Trophoblast cell (in vitro differentiated cells and primary cell): ENCODE measurements around the gene COIL.

Experiments
- DNase-seq, 2 donors: peaks; one replicate each; pipeline ENCODE4 v3.0.0-alpha.2; 2016
- H2AFZ ChIP-seq: 2 replicates; pipeline ENCODE4 v1.6.1; 2013; ENCODE audit warnings: low read length, moderate library complexity, mild to moderate bottlenecking; ENCODE audit not compliant: insufficient read depth, poor library complexity
- H2AK5ac ChIP-seq: 2 replicates; pipeline ENCODE4 v1.6.1; 2013; ENCODE audit warnings: mild to moderate bottlenecking, low read length
- H2BK120ac ChIP-seq: 2 replicates; pipeline ENCODE4 v1.6.1; 2013; ENCODE audit warnings: low read length, mild to moderate bottlenecking, moderate library complexity; ENCODE audit not compliant: insufficient read depth, poor library complexity
- H2BK12ac ChIP-seq: 2 replicates; pipeline ENCODE4 v1.6.1; 2013; ENCODE audit warnings: mild to moderate bottlenecking, low read length, moderate library complexity
- H2BK5ac ChIP-seq: 2 replicates; pipeline ENCODE4 v1.6.1; 2013; ENCODE audit warnings: low read length, low read depth, moderate library complexity, mild to moderate bottlenecking; ENCODE audit not compliant: poor library complexity
- H3K14ac ChIP-seq: 2 replicates; pipeline ENCODE4 v1.6.1; 2013; ENCODE audit warnings: mild to moderate bottlenecking, low read length
- H3K18ac ChIP-seq: 2 replicates; pipeline ENCODE4 v1.6.1; 2013; ENCODE audit warnings: mild to moderate bottlenecking, low read length
- H3K23ac ChIP-seq: 2 replicates; pipeline ENCODE4 v1.6.1; 2013; ENCODE audit warnings: low read length
- H3K27ac ChIP-seq: 2 replicates; pipeline ENCODE4 v1.5.1; 2013; ENCODE audit warnings: low read depth, mild to moderate bottlenecking, inconsistent platforms, low read length, moderate library complexity
- H3K27me3 ChIP-seq: 2 replicates; pipeline ENCODE4 v1.6.1; 2013; ENCODE audit warnings: inconsistent platforms, mild to moderate bottlenecking, low read length, moderate library complexity; ENCODE audit not compliant: insufficient read depth
- H3K36me3 ChIP-seq, 2 experiments: 1 replicate in 1 of 2; 2 replicates in 1 of 2; pipeline ENCODE4 v1.6.1; 2013; ENCODE audit warnings: low read length in 2 of 2, mild to moderate bottlenecking in 2 of 2, moderate library complexity in 1 of 2; ENCODE audit not compliant: insufficient read depth in 2 of 2, control insufficient read depth in 1 of 2
- H3K4ac ChIP-seq: 2 replicates; pipeline ENCODE4 v1.6.1; 2013; ENCODE audit warnings: low read depth, mild to moderate bottlenecking, low read length, moderate library complexity
- H3K4me1 ChIP-seq, 2 experiments: 1 replicate in 1 of 2; 2 replicates in 1 of 2; pipeline ENCODE4 v1.6.1; 2013; ENCODE audit warnings: low read length in 2 of 2, mild to moderate bottlenecking in 2 of 2, moderate library complexity in 1 of 2; ENCODE audit not compliant: insufficient read depth in 2 of 2, control insufficient read depth in 1 of 2
- H3K4me2 ChIP-seq: 2 replicates; pipeline ENCODE4 v1.6.1; 2013; ENCODE audit warnings: inconsistent platforms, mild to moderate bottlenecking, low read length, moderate library complexity
- H3K4me3 ChIP-seq: 2 replicates; pipeline ENCODE4 v1.5.1; 2013; ENCODE audit warnings: mild to moderate bottlenecking, low read depth, low read length, inconsistent platforms
- H3K79me1 ChIP-seq: one replicate; pipeline ENCODE4 v1.6.1; 2013; ENCODE audit warnings: low read length
- H3K79me2 ChIP-seq: 2 replicates; pipeline ENCODE4 v1.6.1; 2013; ENCODE audit warnings: low read length, mild to moderate bottlenecking; ENCODE audit not compliant: control insufficient read depth, insufficient read depth, poor library complexity
- H3K9ac ChIP-seq: 2 replicates; pipeline ENCODE4 v1.6.1; 2013; ENCODE audit warnings: mild to moderate bottlenecking, low read length
- H3K9me3 ChIP-seq: 2 replicates; pipeline ENCODE4 v1.6.1; 2013; ENCODE audit warnings: low read depth, mild to moderate bottlenecking, control low read depth, inconsistent platforms, low read length; ENCODE audit not compliant: insufficient read depth
- H4K12ac ChIP-seq: 2 replicates; pipeline ENCODE4 v1.6.1; 2013; ENCODE audit warnings: low read depth, mild to moderate bottlenecking, low read length, moderate library complexity
- H4K8ac ChIP-seq: 2 replicates; pipeline ENCODE4 v1.6.1; 2013; ENCODE audit warnings: low read depth, mild to moderate bottlenecking, low read length, moderate library complexity
- H4K91ac ChIP-seq: one replicate; pipeline ENCODE4 v1.6.1; 2013; ENCODE audit warnings: low read depth, mild to moderate bottlenecking, low read length, moderate library complexity
- WGBS: extraction: QIAGEN DNeasy Blood & Tissue Kit; methylation state at CpG from one replicate; pipeline ENCODE4 v1.1.7; 2013; ENCODE audit warnings: missing lambda C conversion rate; ENCODE audit not compliant: insufficient read length, insufficient coverage; ENCODE audit errors: extremely low coverage; 5-methylcytosine and 5-hydroxymethylcytosine counted together

COIL gene

GRCh38 chr17:56894859-56895455, 65.9 kb downstream of the COIL start:
- no peaks in the 10 kb centered on the region for H3K27me3 ChIP-seq
- no peak overlapping the region for H4K91ac ChIP-seq
- peaks cover 27 to 28% of the 10 kb centered on the region in 2 experiments for H3K36me3 ChIP-seq
- H3K4me1 ChIP-seq = no peaks in the 10 kb centered on the region
- no peak overlapping the region for H2BK120ac ChIP-seq
- no peak overlapping the region for H3K4me2 ChIP-seq
- no peak for DNase-seq
- H4K12ac ChIP-seq = no peak overlapping the region
- no peak overlapping the region for H2BK5ac ChIP-seq
- no peak overlapping the region for H3K18ac ChIP-seq
- H3K9me3 ChIP-seq = no peaks in the 10 kb centered on the region
- no peak overlapping the region for H2AFZ ChIP-seq
- H3K4ac ChIP-seq = no peak overlapping the region
- H3K79me1 ChIP-seq = no peaks in the 10 kb centered on the region
- no peak overlapping the region for H2AK5ac ChIP-seq
- no peak overlapping the region for H4K8ac ChIP-seq
- H3K4me3 ChIP-seq = no peak overlapping the region
- no peak overlapping the region for H2BK12ac ChIP-seq
- no peak overlapping the region for H3K14ac ChIP-seq
- H3K79me2 ChIP-seq = no peaks in the 10 kb centered on the region
- H3K23ac ChIP-seq = no peak overlapping the region
- WGBS = no CpG with 5 or more reads among the region's 20 CpGs
- H3K27ac ChIP-seq = no peak overlapping the region
- no peak overlapping the region for H3K9ac ChIP-seq

- H3K27ac ChIP-seq = no peak overlapping the region
- no peak overlapping the region for H3K14ac ChIP-seq
- H3K23ac ChIP-seq = no peak overlapping the region
- H2AK5ac ChIP-seq = no peak overlapping the region
- no peak overlapping the region for H2BK12ac ChIP-seq
- H3K4ac ChIP-seq = no peak overlapping the region
- DNase-seq = no peak
- H3K4me1 ChIP-seq = no peaks in the 10 kb centered on the region
- no peaks in the 10 kb centered on the region for H3K27me3 ChIP-seq
- H2BK5ac ChIP-seq = no peak overlapping the region
- no peak overlapping the region for H3K18ac ChIP-seq
- no peaks in the 10 kb centered on the region for H3K79me2 ChIP-seq
- H3K4me3 ChIP-seq = no peak overlapping the region
- H3K9me3 ChIP-seq = no peaks in the 10 kb centered on the region
- H3K36me3 ChIP-seq = peaks cover 23 to 27% of the 10 kb centered on the region in 2 experiments
- H4K91ac ChIP-seq = no peak overlapping the region
- H2AFZ ChIP-seq = no peak overlapping the region
- H3K4me2 ChIP-seq = no peak overlapping the region
- no CpG with 5 or more reads among the region's 7 CpGs for WGBS
- H3K79me1 ChIP-seq = no peaks in the 10 kb centered on the region
- H3K9ac ChIP-seq = no peak overlapping the region
- no peak overlapping the region for H4K8ac ChIP-seq
- no peak overlapping the region for H2BK120ac ChIP-seq
- H4K12ac ChIP-seq = no peak overlapping the region
Observed at GRCh38 chr17:56893503-56893902, 67.3 kb downstream of the COIL start.

DNA sequence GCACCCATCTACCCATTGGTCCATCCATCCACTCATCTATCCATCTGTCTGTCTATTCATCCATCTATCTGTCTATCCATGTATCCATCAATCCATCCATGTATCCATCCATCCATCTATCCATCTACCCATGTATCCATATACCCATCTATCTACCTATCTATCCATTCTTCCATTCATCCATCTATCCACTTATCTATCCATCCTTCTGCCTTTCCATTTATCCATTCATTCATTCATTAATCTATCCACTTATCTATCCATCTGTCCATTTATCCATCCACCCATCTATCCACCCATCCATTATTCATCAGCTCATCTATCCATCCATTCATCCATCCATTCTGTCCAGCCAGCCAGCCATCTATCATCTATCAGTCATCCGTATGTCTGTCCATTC, 68.5 kb downstream of the COIL start:
- Histone ChIP-seq H3K27me3 (no peaks in the 10 kb centered on the region), H2BK120ac (no peak overlapping the region), H3K79me1 (no peaks in the 10 kb centered on the region), H4K8ac (no peak overlapping the region), H4K91ac (no peak overlapping the region), H2BK5ac (no peak overlapping the region), H4K12ac (no peak overlapping the region), H2BK12ac (no peak overlapping the region), H3K4ac (no peak overlapping the region), H3K4me2 (no peak overlapping the region), H3K27ac (no peak overlapping the region), H3K18ac (no peak overlapping the region), H3K79me2 (no peaks in the 10 kb centered on the region), H3K9me3 (peaks cover 7% of the 10 kb centered on the region), H3K9ac (no peak overlapping the region), H3K36me3 (peaks cover 23 to 27% of the 10 kb centered on the region in 2 experiments), H3K23ac (no peak overlapping the region), H3K4me3 (no peak overlapping the region), H2AK5ac (no peak overlapping the region), H3K14ac (no peak overlapping the region), H3K4me1 (no peaks in the 10 kb centered on the region), H2AFZ (no peak overlapping the region)
- no peak for DNase-seq
- WGBS = no CpG with 5 or more reads among the region's 1 CpG

GRCh38 chr17:56891751-56892150, 69.1 kb downstream of the COIL start:
- Histone ChIP-seq H3K4ac (no peak overlapping the region), H3K4me3 (no peak overlapping the region), H3K4me1 (no peaks in the 10 kb centered on the region), H4K8ac (no peak overlapping the region), H3K36me3 (peaks cover 23 to 27% of the 10 kb centered on the region in 2 experiments), H2BK5ac (no peak overlapping the region), H3K9me3 (peaks cover 8% of the 10 kb centered on the region), H2BK120ac (no peak overlapping the region), H3K4me2 (no peak overlapping the region), H3K18ac (no peak overlapping the region), H3K23ac (no peak overlapping the region), H2BK12ac (no peak overlapping the region), H3K79me2 (no peaks in the 10 kb centered on the region), H3K27me3 (no peaks in the 10 kb centered on the region), H3K79me1 (no peaks in the 10 kb centered on the region), H3K14ac (no peak overlapping the region), H3K27ac (no peak overlapping the region), H4K91ac (no peak overlapping the region), H2AK5ac (no peak overlapping the region), H4K12ac (no peak overlapping the region), H2AFZ (no peak overlapping the region), H3K9ac (no peak overlapping the region)
- no CpG with 5 or more reads among the region's 16 CpGs for WGBS
- DNase-seq = peak in 1 of 2 donors; percentile 48
